HepG2 (cell line): Measurements from ENCODE around the gene FOXD2. TPM values are rescaled to one million over a fixed set of nuclear protein-coding genes. Genes with fewer than 3 reads are reported as not detected.

Experiments
- ATAC-seq: fragments of 200-7000 bp; cut with Tn5 transposase; 3 replicates; pipeline ENCODE4 v1.9.1; 2020; ENCODE audit warnings: mild to moderate bottlenecking, moderate library complexity
- BruUV-seq: library from RNA; stranded (reverse); fragments of 400-500 nt; replicated peaks from 2 replicates; lab custom pipeline; 2021; lab: Mats Ljungman, UMichigan
- CTCF ChIA-PET: fragments of 300-600 bp; formaldehyde crosslinking; extraction: SDS; loops from one replicate; lab custom pipeline; 2021; ENCODE audit warnings: low total read pairs, inconsistent platforms, low intra/inter-chr PET ratio; lab: Yijun Ruan, JAX
- POLR2A ChIA-PET: fragments of 350-600 bp; sonication (Branson Sonifier 250); formaldehyde crosslinking; loops from one replicate; lab custom pipeline; 2020; ENCODE audit warnings: antibody characterized with exemption, inconsistent platforms; lab: Yijun Ruan, JAX
- DNase-seq: peaks from one replicate; pipeline ENCODE4 v3.0.0-alpha.2; 2015; ENCODE audit warnings: low spot score
- FAIRE-seq: peaks from 3 replicates; lab custom pipeline; 2011; peaks lifted over from hg19 to GRCh38; lab: Jason Lieb, UNC
- H2AFZ ChIP-seq: one replicate; pipeline ENCODE4 v1.6.1; 2011; ENCODE audit warnings: low read length, inconsistent platforms
- H3K27ac ChIP-seq: fragments of 300-600 bp; 3 replicates; pipeline ENCODE4 v1.8.0; 2011; ENCODE audit warnings: mixed run types, mild to moderate bottlenecking, mixed read lengths, low read length, inconsistent platforms; ENCODE audit not compliant: insufficient read depth; ENCODE audit errors: extremely low read length
- H3K27me3 ChIP-seq, 2 experiments: fragments of 200-600 bp in 1 of 2; 2 replicates in 1 of 2; 3 replicates in 1 of 2; pipeline versions ENCODE4 v1.6.0 to v1.8.0; 2011; ENCODE audit warnings: low read length in 2 of 2, mild to moderate bottlenecking in 2 of 2, moderate library complexity in 2 of 2, inconsistent platforms in 1 of 2; ENCODE audit not compliant: insufficient read depth in 2 of 2, control insufficient read depth in 1 of 2
- H3K36me3 ChIP-seq, 2 experiments: fragments of 200-600 bp in 1 of 2; replicated peaks in 1 of 2; 2 replicates in 1 of 2; 3 replicates in 1 of 2; pipeline versions ENCODE4 v1.5.1 to v1.8.0; 2011; ENCODE audit warnings: low read length in 2 of 2, inconsistent platforms in 1 of 2; ENCODE audit not compliant: insufficient read depth in 2 of 2, control insufficient read depth in 1 of 2
- H3K4me1 ChIP-seq: 2 replicates; pipeline ENCODE4 v1.5.1; 2012; ENCODE audit warnings: low read length, inconsistent platforms; ENCODE audit not compliant: insufficient read depth
- H3K4me2 ChIP-seq: 2 replicates; pipeline ENCODE4 v1.6.0; 2011; ENCODE audit warnings: low read depth, low read length, inconsistent platforms
- H3K4me3 ChIP-seq, 3 experiments: fragments of 200-600 bp in 1 of 3; sonication (generic), shearing (Covaris generic) in 1 of 3; replicated peaks in 1 of 3; 2 replicates each; pipeline ENCODE4 v1.5.1; 2011 to 2016; ENCODE audit warnings: low read length in 3 of 3, inconsistent platforms in 2 of 3, low read depth in 2 of 3, mild to moderate bottlenecking in 2 of 3, control low read depth in 1 of 3, mixed read lengths in 1 of 3; ENCODE audit not compliant: insufficient read depth in 1 of 3
- H3K79me2 ChIP-seq: one replicate; pipeline ENCODE4 v1.6.1; 2011; ENCODE audit warnings: low read length, inconsistent platforms; ENCODE audit not compliant: insufficient read depth
- H3K9ac ChIP-seq: 2 replicates; pipeline ENCODE4 v1.6.0; 2011; ENCODE audit warnings: mild to moderate bottlenecking, low read depth, low read length, inconsistent platforms; ENCODE audit not compliant: insufficient read depth
- H3K9me3 ChIP-seq: 2 replicates; pipeline ENCODE4 v1.5.1; 2012; ENCODE audit warnings: mild to moderate bottlenecking, low read length
- H4K20me1 ChIP-seq: 2 replicates; pipeline ENCODE4 v1.6.0; 2011; ENCODE audit warnings: inconsistent platforms, mild to moderate bottlenecking, low read length, moderate library complexity; ENCODE audit not compliant: insufficient read depth
- FOSL1 ChIP-seq: sonication (generic); formaldehyde crosslinking; IDR thresholded peaks from 2 replicates; pipeline ENCODE4 v1.9.0; 2021; ENCODE audit warnings: missing genetic modification reagents, borderline replicate concordance
- FOXA1 ChIP-seq, 2 experiments: fragments of 450-650 bp in 1 of 2; sonication (generic) in 1 of 2; formaldehyde crosslinking in 1 of 2; IDR thresholded peaks; 2 replicates each; pipeline versions ENCODE4 v1.4.0 to v1.6.1; 2016 to 2020; ENCODE audit warnings: missing genetic modification reagents in 1 of 2
- KLF13 ChIP-seq: sonication (generic); formaldehyde crosslinking; IDR thresholded peaks from 2 replicates; pipeline ENCODE4 v1.4.0; 2020; ENCODE audit warnings: mild to moderate bottlenecking, missing genetic modification reagents
- MAZ ChIP-seq, 2 experiments: sonication (generic) in 1 of 2; formaldehyde crosslinking in 1 of 2; IDR thresholded peaks; 2 replicates each; pipeline versions ENCODE4 v1.5.0 to v1.6.1; 2012 to 2020; ENCODE audit warnings: low read depth in 2 of 2, mild to moderate bottlenecking in 2 of 2, borderline replicate concordance in 1 of 2, improper control_type of control experiment in 1 of 2, low read length in 1 of 2, missing genetic modification reagents in 1 of 2, moderate library complexity in 1 of 2
- NR2F6 ChIP-seq, 2 experiments: IDR thresholded peaks; 2 replicates each; pipeline ENCODE4 v1.6.1; 2016; ENCODE audit warnings: antibody characterized with exemption in 1 of 2, mild to moderate bottlenecking in 1 of 2
- NRL ChIP-seq: sonication (generic); formaldehyde crosslinking; IDR thresholded peaks from 2 replicates; pipeline ENCODE4 v1.5.0; 2020; ENCODE audit warnings: missing genetic modification reagents, mild to moderate bottlenecking, moderate library complexity, borderline replicate concordance
- PHF8 ChIP-seq: sonication (generic); formaldehyde crosslinking; IDR thresholded peaks from 2 replicates; pipeline ENCODE4 v1.5.0; 2020; ENCODE audit warnings: missing genetic modification reagents
- SMC3 ChIP-seq: IDR thresholded peaks from 2 replicates; pipeline ENCODE4 v1.6.1; 2011; ENCODE audit warnings: low read length, improper control_type of control experiment
- ZNF670 ChIP-seq: sonication (generic); formaldehyde crosslinking; IDR thresholded peaks from 2 replicates; pipeline ENCODE4 v1.8.0; 2022; ENCODE audit warnings: mild to moderate bottlenecking, missing genetic modification reagents, borderline replicate concordance
- ZNF709 ChIP-seq: sonication (generic); formaldehyde crosslinking; IDR thresholded peaks from 2 replicates; pipeline ENCODE4 v1.5.0; 2020; ENCODE audit warnings: mild to moderate bottlenecking, missing genetic modification reagents
- WGBS: methylation state at CpG from one replicate; pipeline ENCODE4 v1.1.6; 2017; ENCODE audit warnings: low lambda C conversion rate; 5-methylcytosine and 5-hydroxymethylcytosine counted together
- in situ Hi-C: cut with HindIII; loops from 2 replicates; pipeline ENCODE4 v1.10.0; 2017; ENCODE audit warnings: low pct_unique_long_range_greater_than_20kb; ENCODE audit not compliant: extremely low pct_ligation_motif_present
- intact Hi-C: fragments of 100-400 bp; cut with micrococcal nuclease; formaldehyde crosslinking; loops from one replicate; pipeline ENCODE4 v1.10.0; 2022; ENCODE audit not compliant: unreplicated experiment
- polyA plus RNA-seq, 8 experiments: library from polyadenylated mRNA; depleted of rRNA in 3 of 8; stranded (reverse) in 7 of 8; unstranded in 1 of 8; fragments of >200 nt; fragmentation: Illumina TruSeq in 4 of 8; extraction: Trizol in 4 of 8; gene quantifications; 2 replicates each; pipeline versions ENCODE4 v1.2.1 to v1.2.3, GENCODE V29; 2011 to 2016; ENCODE audit warnings: low read depth in 4 of 8, missing spikeins in 1 of 8, mixed read lengths in 1 of 8; ENCODE audit not compliant: insufficient read depth in 1 of 8
- total RNA-seq, 5 experiments: library from RNA; depleted of rRNA; stranded (reverse); fragments of >200 nt; fragmentation: Illumina TruSeq; extraction: Trizol; gene quantifications; 2 replicates each; pipeline ENCODE4 v1.2.3, GENCODE V29; 2016; ENCODE audit warnings: low read depth in 1 of 5
- TF ChIP-seq, protein P1 (sequence below): IDR thresholded peaks from 2 replicates; pipeline ENCODE4 v1.6.1; 2016; ENCODE audit warnings: missing compliant biosample characterization, missing genetic modification reagents, borderline replicate concordance
- TF ChIP-seq, protein P2 (sequence below): sonication (generic); formaldehyde crosslinking; IDR thresholded peaks from 2 replicates; pipeline ENCODE4 v1.5.1; 2020; ENCODE audit warnings: missing genetic modification reagents, mild to moderate bottlenecking, borderline replicate concordance

FOXD2 gene
- total and polyA plus RNA-seq, 2 of the 13 experiments (the other 11 are each of a cell fraction or from before 2014, with no cell fraction given): 0.01 to 0.09 TPM

DNA sequence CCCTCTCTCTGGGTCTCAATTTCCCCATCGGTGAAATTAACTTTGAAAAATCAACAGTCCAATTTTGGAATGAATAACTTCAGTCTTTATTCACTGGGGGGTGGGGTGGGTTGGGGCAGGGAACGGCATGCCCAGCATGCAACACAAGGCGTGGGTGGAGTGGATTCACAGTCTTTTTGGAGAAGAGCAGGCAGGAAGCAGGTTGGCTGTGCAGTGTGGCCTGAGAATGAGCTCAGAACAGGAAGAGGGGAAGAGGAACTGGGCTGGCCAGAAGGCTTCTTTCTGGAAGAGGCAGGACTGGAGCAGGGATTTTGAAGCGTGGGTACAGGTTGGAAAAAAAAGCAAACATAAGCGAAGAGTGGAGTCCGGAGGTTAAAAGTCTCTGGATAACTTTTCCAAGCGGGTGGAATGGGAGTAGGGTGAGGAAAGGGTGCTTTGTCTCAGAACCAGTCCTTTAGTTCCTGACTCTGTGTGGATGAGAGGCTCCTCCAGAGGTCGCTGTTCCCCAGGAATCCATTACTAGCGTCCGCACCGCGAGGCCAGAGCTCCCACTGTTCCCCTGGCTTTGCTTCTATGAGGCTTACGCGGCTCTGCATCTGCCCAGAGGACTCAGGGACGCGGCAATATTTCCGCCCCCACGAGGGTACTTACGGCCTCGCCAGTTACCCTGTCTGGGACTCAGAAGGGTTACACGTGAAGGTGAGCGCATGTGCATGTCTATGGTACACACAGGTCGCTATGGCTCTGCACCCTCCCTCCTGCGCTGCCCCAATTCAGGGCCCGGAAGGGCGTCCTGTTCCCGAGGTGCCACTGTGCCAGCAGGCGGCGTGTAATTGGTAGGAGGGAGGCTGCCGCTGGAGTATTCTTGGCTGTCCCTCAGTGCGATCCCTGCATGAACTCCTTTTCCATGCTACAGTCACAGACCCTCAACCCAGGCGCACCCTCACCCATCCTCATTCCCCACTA, 5.5 kb upstream of the FOXD2 start (continued):
- TF ChIP-seq SMC3: peak; percentile 68

DNA sequence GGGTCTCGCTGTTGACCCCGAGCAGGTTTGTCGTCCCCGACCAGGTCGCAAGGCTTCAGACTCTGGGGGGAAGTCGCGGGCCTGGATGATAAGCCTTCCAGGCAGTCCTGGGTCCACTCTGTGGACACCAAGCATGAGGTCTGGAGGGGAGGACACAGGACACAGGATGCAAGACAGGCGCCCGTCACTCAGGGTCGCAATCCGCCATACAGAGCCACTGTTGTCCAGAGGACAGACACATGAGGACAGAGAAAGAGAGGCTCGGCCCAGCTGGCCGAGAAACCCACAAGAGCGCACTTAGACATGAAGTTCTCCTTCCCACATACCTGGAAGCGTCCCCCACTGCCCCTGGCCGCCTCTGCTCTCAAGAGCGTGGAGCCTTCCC, 4.8 kb upstream of the FOXD2 start:
- POLR2A ChIA-PET: no interaction called here
- ATAC-seq: no peak
- in situ Hi-C loops: no loop called here

More for the DNA sequence above, 4.8 kb upstream of the FOXD2 start:
- DNase-seq: no peak
- H3K4me2 ChIP-seq: no peak overlapping the region
- 96% methylated on average over 16 of the region's 17 CpGs for WGBS
- no peaks in the 10 kb centered on the region for H4K20me1 ChIP-seq
- CTCF ChIA-PET: interaction anchor here (1.2 kb wide), 1 partner anchor 293 kb away, joined by 7 read pairs; no protein-coding TSS in a partner anchor
- peaks cover 21% of the 10 kb centered on the region for H3K4me1 ChIP-seq
- H3K79me2 ChIP-seq: no peaks in the 10 kb centered on the region
- TF ChIP-seq ZNF670 (no peak), PHF8 (CRISPR knock-in tag) (no peak), ZNF709 (CRISPR knock-in tag) (no peak), KLF13 (CRISPR knock-in tag) (no peak), NRL (CRISPR knock-in tag) (no peak), FOXA1 (IDR thresholded peaks at IDR 0.05) (no peak), FOXA1 (CRISPR knock-in tag; IDR thresholded peaks at IDR 0.05) (no peak), NR2F6 (IDR thresholded peaks at IDR 0.05) (no peak), NR2F6 (CRISPR knock-in tag; IDR thresholded peaks at IDR 0.05) (no peak), MAZ (IDR thresholded peaks at IDR 0.05; ENCODE audit: borderline replicate concordance, low read depth, low read length) (no peak), MAZ (CRISPR knock-in tag; IDR thresholded peaks at IDR 0.05; ENCODE audit: low read depth) (no peak), FOSL1 (CRISPR knock-in tag) (no peak)
- TF ChIP-seq, protein P1, sequence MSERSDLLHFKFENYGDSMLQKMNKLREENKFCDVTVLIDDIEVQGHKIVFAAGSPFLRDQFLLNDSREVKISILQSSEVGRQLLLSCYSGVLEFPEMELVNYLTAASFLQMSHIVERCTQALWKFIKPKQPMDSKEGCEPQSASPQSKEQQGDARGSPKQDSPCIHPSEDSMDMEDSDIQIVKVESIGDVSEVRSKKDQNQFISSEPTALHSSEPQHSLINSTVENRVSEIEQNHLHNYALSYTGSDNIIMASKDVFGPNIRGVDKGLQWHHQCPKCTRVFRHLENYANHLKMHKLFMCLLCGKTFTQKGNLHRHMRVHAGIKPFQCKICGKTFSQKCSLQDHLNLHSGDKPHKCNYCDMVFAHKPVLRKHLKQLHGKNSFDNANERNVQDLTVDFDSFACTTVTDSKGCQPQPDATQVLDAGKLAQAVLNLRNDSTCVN (CRISPR knock-in tag): no peak
- TF ChIP-seq, protein P2, sequence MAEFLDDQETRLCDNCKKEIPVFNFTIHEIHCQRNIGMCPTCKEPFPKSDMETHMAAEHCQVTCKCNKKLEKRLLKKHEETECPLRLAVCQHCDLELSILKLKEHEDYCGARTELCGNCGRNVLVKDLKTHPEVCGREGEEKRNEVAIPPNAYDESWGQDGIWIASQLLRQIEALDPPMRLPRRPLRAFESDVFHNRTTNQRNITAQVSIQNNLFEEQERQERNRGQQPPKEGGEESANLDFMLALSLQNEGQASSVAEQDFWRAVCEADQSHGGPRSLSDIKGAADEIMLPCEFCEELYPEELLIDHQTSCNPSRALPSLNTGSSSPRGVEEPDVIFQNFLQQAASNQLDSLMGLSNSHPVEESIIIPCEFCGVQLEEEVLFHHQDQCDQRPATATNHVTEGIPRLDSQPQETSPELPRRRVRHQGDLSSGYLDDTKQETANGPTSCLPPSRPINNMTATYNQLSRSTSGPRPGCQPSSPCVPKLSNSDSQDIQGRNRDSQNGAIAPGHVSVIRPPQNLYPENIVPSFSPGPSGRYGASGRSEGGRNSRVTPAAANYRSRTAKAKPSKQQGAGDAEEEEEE (CRISPR knock-in tag): no peak
- TF ChIP-seq, all 625 proteins: peak for 0
- H3K4me3 ChIP-seq: no peak overlapping the region
- BruUV-seq: no TSS peak
- FAIRE-seq: no peak
- no peak overlapping the region for H2AFZ ChIP-seq
- no peak overlapping the region for H3K9ac ChIP-seq
- no peaks in the 10 kb centered on the region for H3K9me3 ChIP-seq
- H3K27me3 ChIP-seq: no peaks in the 10 kb centered on the region
- no peak overlapping the region for H3K27ac ChIP-seq
- intact Hi-C loops: no loop called here
- no peaks in the 10 kb centered on the region for H3K36me3 ChIP-seq
